ENCODE measurements around the gene MLLT3. TPM values are rescaled to one million over a fixed set of nuclear protein-coding genes. Genes with fewer than 3 reads are reported as not detected.

Gene MLLT3
- total and polyA plus RNA-seq, 2 of the 8 experiments (the other 6 are each of a cell fraction or from before 2014, with no cell fraction given), result 5.9 to 9.6 TPM

DNA sequence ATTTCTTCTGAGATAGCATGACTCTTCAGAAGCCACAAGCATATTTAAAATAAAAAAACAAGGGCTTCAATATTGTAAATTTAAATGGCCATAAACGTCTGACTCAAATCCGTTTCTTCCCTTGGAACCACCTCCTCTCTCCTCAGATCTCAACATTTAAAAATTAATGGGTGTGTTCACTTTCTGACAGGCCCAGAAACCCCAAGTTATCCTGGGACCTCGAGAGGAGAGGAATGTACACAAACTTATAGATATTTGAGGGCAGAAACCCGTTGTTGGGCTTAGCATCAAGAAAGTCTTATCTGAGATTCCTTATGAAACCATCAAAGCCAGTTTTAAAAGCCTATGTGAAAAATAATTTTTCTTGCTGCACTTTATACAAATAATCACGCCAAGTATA lies 29.2 kb downstream of the MLLT3 start:
- 85% methylated on average over 5 of the region's 5 CpGs; no CpG with 5 or more reads in 1 of the 2 experiments for WGBS, 2 experiments (ENCODE audit: extremely low coverage in 1 of 2, insufficient coverage in 1 of 2, insufficient read length in 1 of 2, insufficient replicate concordance in 2 of 2, low coverage in 1 of 2, low lambda C conversion rate in 2 of 2, missing lambda C conversion rate in 1 of 2)
- Histone ChIP-seq H3K23me2 (ENCODE audit: low read depth, low read length) (no peaks in the 10 kb centered on the region), H3K79me2 (ENCODE audit: control insufficient read depth in 1 of 2, insufficient read depth in 2 of 2, low read length in 2 of 2) (no peaks in the 10 kb centered on the region), H2BK15ac (ENCODE audit: low read length) (no peak overlapping the region), H2AFZ (ENCODE audit: low read length) (no peak overlapping the region), H4K91ac (replicated peaks; ENCODE audit: insufficient read length, low read length) (no peak overlapping the region), H3K4me1 (replicated peaks in 1 of 4; ENCODE audit: control insufficient read depth in 3 of 4, insufficient read depth in 4 of 4, low read length in 3 of 4) (peaks cover 0 to 3% (median 0%) of the 10 kb centered on the region in 4 experiments; a peak in 1 of 7 replicates), H2BK12ac (ENCODE audit: low read depth, low read length) (no peak overlapping the region), H3K4me2 (ENCODE audit: insufficient read depth in 1 of 2, low read depth in 2 of 2, low read length in 2 of 2) (no peak overlapping the region), H3K9me3 (ENCODE audit: insufficient read depth in 2 of 2, low read depth in 1 of 2, low read length in 1 of 2) (no peaks in the 10 kb centered on the region), H3K9ac (replicated peaks in 1 of 4; ENCODE audit: extremely low read depth in 1 of 4, low read depth in 3 of 4, low read length in 3 of 4) (no peak overlapping the region), H3K4me3 (ENCODE audit: extremely low read depth in 1 of 4, insufficient read depth in 2 of 4, low read depth in 3 of 4, low read length in 4 of 4) (no peak overlapping the region), H2BK20ac (ENCODE audit: low read length) (no peak overlapping the region), H3K18ac (ENCODE audit: extremely low read depth, low read length) (no peak overlapping the region), H3K36me3 (ENCODE audit: control insufficient read depth in 2 of 4, insufficient read depth in 4 of 4, low read length in 3 of 4) (no peaks in the 10 kb centered on the region), H2AK5ac (ENCODE audit: low read depth, low read length) (no peak overlapping the region), H4K20me1 (replicated peaks in 1 of 2; ENCODE audit: control insufficient read depth in 1 of 2, insufficient read depth in 2 of 2, low read length in 2 of 2) (no peaks in the 10 kb centered on the region), H3K4ac (replicated peaks; ENCODE audit: insufficient read length, low read depth, low read length) (no peak overlapping the region), H3K14ac (ENCODE audit: insufficient read length) (no peak overlapping the region), H4K8ac (ENCODE audit: extremely low read depth, insufficient read depth, low read length) (no peak overlapping the region), H4K5ac (ENCODE audit: insufficient read length, low read depth, low read length) (no peak overlapping the region), H3K56ac (replicated peaks; ENCODE audit: insufficient read length, low read depth, low read length) (no peak overlapping the region), H3K79me1 (ENCODE audit: low read depth, low read length) (no peaks in the 10 kb centered on the region), H3K23ac (ENCODE audit: insufficient read length) (no peak overlapping the region), H2BK120ac (replicated peaks; ENCODE audit: low read depth, low read length) (no peak overlapping the region), H3K27me3 (replicated peaks in 1 of 4; ENCODE audit: control insufficient read depth in 3 of 4, extremely low read depth in 1 of 4, insufficient read depth in 3 of 4, low read length in 3 of 4) (no peaks in the 10 kb centered on the region), H2BK5ac (ENCODE audit: low read depth, low read length) (no peak overlapping the region), H3K27ac (ENCODE audit: low read depth, low read length) (no peak overlapping the region)
- CTCF ChIA-PET (ENCODE audit: partially characterized antibody), result no interaction called here
- FAIRE-seq (no peak), DNase-seq (ENCODE audit: low read depth in 1 of 2, low spot score in 2 of 2) (no peak)
- POLR2A ChIA-PET (ENCODE audit: partially characterized antibody), result interaction anchor here (0.7 kb wide), 1 partner anchor 21 kb away, joined by 3 read pairs; no protein-coding TSS in a partner anchor
- no peak for TF ChIP-seq CHD1 (IDR thresholded peaks at IDR 0.05; ENCODE audit: low read depth, low read length)
- TF ChIP-seq SP2 (IDR thresholded peaks at IDR 0.05; ENCODE audit: low read length), result no peak
- TF ChIP-seq TCF12 (IDR thresholded peaks at IDR 0.05; ENCODE audit: low read depth, low read length), result no peak
- no peak for TF ChIP-seq EZH2 (IDR thresholded peaks at IDR 0.05; ENCODE audit: low read depth, low read length, severe bottlenecking)
- no peak for TF ChIP-seq FOSL1 (IDR thresholded peaks at IDR 0.05; ENCODE audit: insufficient read depth, low read depth, low read length)

All from H1 (cell line).